ENCODE data around the gene RAB10. TPM values are rescaled to one million over a fixed set of nuclear protein-coding genes. Genes with fewer than 3 reads are reported as not detected.

The RAB10 gene
- total RNA-seq, result 84.0 and 95.8 TPM in 2 replicates

GRCh38 chr2:26033818-26034636 is at the start of gene RAB10:
RAB10 (plus strand) TSS chr2:26034084; CDS start chr2:26034609, 525 bp downstream.

GRCh38 chr2:26172871-26173775 is 139.2 kb downstream of the RAB10 start, which contains the start of gene GAREM2:
GAREM2 (plus strand) TSS chr2:26173088; CDS start chr2:26173221, 133 bp downstream.

Other genes with a start within 250 kb of the RAB10 start
- 5.1 and 6.6 TPM in 2 replicates for gene ASXL2, start 155.6 kb upstream of the RAB10 start, total RNA-seq
- 10.6 and 11.2 TPM in 2 replicates for gene KIF3C, start 51.6 kb upstream of the RAB10 start, total RNA-seq
- gene GAREM2, start 139.0 kb downstream of the RAB10 start, total RNA-seq, result 2.8 and 4.7 TPM in 2 replicates
- 107 and 116 TPM in 2 replicates for gene HADHA, start 210.5 kb downstream of the RAB10 start, total RNA-seq
- 101 and 104 TPM in 2 replicates for gene HADHB, start 210.9 kb downstream of the RAB10 start, total RNA-seq

All from pericardium fibroblast (primary cell).